Activated CD4-positive, alpha-beta T cell treated with anti-CD3 and anti-CD28 coated beads, Interleukin-2, amount 50 U/mL, for 4 hours (primary cell): ENCODE results near the gene CXCR4.

ENCODE experiments used
- DNase-seq, 2 experiments: peaks; one replicate each; pipeline ENCODE4 v3.0.0-alpha.2; 2020

Gene CXCR4

GRCh38 chr2:136117909-136118818, at the start of gene CXCR4:
TSS of gene CXCR4 (minus strand) at chr2:136118149. CDS start at chr2:136118060, 89 bp downstream.
- DNase-seq: peak; percentile 81 to 84

- DNase-seq: no peak
Measured at GRCh38 chr2:136164280-136164776, 46.4 kb upstream of the CXCR4 start.

GRCh38 chr2:136162438-136162837, 44.5 kb upstream of the CXCR4 start:
- DNase-seq: no peak

- no peak for DNase-seq
Measured at GRCh38 chr2:136156411-136156810, 38.5 kb upstream of the CXCR4 start.

GRCh38 chr2:136154384-136154783, 36.4 kb upstream of the CXCR4 start:
- DNase-seq: no peak

GRCh38 chr2:136151021-136151971, 33.3 kb upstream of the CXCR4 start:
- DNase-seq: no peak

GRCh38 chr2:136149011-136149410, 31.1 kb upstream of the CXCR4 start:
- no peak for DNase-seq

- no peak for DNase-seq
Measured at GRCh38 chr2:136146564-136146963, 28.6 kb upstream of the CXCR4 start.

GRCh38 chr2:136143603-136144451, 25.9 kb upstream of the CXCR4 start:
- DNase-seq: no peak

GRCh38 chr2:136141510-136142149, 23.7 kb upstream of the CXCR4 start:
- no peak for DNase-seq

- DNase-seq: no peak
Measured at GRCh38 chr2:136139631-136140030, 21.7 kb upstream of the CXCR4 start.

- no peak for DNase-seq
Measured at GRCh38 chr2:136137982-136138381, 20.0 kb upstream of the CXCR4 start.

- no peak for DNase-seq
Measured at GRCh38 chr2:136136931-136137330, 19.0 kb upstream of the CXCR4 start.

GRCh38 chr2:136135921-136136906, 18.3 kb upstream of the CXCR4 start:
- DNase-seq: peak; percentile 58 to 59

- no peak for DNase-seq
Measured at GRCh38 chr2:136135462-136135861, 17.5 kb upstream of the CXCR4 start.

GRCh38 chr2:136134126-136134525, 16.2 kb upstream of the CXCR4 start:
- peak; percentile 42 to 54 for DNase-seq

- no peak for DNase-seq
Measured at GRCh38 chr2:136133586-136133985, 15.6 kb upstream of the CXCR4 start.

GRCh38 chr2:136133176-136133575, 15.2 kb upstream of the CXCR4 start:
- no peak for DNase-seq

GRCh38 chr2:136132825-136133155, 14.8 kb upstream of the CXCR4 start:
- DNase-seq: no peak

- peak; percentile 51 to 55 for DNase-seq
Measured at GRCh38 chr2:136131961-136132824, 14.2 kb upstream of the CXCR4 start.
